Measurements from ENCODE around the gene INSR.
"Not testable (repeated sequence)": the region's sequence is repeated elsewhere in the genome, so short reads cannot be mapped to it uniquely, and the experiment has no call there.

Gene INSR

DNA sequence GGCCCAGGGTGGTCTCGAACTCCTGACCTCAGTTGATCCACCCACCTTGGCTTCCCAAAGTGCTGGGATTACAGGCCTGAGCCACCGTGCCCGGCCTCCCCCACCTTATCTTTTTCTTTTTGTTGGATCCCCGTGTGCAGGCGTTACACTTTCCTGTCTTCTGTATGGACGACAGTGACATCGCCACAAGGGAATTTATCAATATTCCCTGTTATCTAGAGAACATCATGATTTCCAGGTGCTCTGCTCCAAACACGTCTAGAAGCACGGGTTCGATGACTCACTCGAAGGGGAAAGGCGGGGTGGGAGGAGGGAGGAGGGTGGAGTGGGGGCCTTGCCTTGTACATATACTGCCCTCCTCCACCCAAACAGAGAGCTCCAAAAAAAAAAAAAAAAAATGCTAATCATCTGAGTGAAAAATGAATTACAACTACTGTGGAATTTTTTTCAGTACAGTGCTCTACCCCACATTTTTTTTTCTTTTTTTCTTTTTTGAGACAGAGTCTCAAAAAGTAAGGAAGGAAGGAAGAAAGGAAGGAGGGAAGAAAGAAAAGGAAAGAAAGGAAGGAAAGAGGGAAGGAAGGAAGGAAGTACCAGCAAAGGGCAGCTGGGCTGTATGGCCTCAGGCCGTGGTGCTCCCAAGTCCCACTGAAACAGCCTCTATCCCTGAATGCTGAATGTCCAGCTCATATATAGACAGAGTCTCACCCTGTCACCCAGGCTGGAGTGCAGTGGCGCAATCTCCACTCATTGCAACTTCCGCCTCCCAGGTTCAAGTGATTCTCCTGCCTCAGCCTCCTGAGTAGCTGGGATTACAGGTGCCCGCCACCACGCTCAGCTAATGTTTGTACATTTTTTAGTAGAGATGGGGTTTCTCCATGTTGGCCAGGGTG is 36.8 kb downstream of the INSR start:
- DNase-seq: peak; percentile 24

DNA sequence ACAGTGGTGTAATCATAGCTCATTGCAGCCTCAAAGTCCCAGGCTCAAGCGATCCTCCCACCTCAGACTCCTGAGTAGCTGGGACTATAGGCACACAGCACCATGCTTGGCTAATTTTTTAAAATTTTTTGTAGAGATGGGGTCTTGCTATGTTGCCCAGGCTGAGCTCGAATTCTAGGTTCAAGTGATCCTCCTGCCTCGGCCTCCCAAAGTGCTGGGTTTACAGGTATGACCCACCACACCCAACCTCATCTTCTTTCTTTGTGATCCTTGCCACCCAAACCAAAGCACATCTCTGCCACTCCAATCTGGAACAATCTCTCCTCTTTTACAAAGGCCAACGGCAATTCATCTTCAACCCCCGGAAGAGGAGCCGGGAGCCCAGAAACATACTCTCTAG is 38.6 kb downstream of the INSR start:
- no peak for DNase-seq

DNA sequence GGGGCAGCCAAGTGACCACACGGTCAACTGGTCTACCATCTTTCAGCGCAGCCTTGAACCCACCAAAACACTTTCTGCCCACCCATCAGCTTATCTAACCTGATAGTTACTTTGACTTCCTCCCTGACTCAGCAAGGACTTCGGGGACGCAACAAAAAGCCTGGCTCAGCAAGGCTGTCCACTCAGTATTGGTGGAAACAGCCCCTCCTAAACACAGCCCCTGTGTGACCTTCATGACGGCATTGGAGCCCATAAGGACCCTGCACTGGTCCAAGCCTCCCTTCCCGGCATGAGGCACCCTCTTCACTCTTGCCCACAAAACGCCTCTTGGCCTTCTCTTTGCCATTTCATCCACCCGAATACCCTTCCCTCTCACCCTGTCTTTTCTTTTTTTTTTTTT is 39.1 kb downstream of the INSR start:
- no peak for DNase-seq

DNA sequence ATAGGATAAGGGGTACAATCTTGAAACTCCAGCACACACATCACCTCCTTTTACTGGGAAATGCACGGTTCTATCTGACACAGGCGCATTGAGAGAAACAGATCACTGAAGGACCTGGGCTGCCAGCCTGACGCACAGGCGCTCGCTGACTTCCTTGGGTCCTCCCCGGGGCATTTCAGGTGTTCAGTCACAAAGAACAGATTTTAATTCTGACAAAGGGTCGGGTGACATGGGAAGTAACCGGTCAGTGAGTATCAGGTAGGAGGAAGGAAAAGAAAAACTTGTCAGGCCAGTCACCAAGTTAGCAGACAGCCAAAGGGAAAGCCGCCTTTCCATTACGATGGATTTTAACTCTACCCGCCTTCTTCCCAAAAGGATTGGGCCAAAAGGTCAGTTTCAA is 39.6 kb downstream of the INSR start:
- no peak for DNase-seq

DNA sequence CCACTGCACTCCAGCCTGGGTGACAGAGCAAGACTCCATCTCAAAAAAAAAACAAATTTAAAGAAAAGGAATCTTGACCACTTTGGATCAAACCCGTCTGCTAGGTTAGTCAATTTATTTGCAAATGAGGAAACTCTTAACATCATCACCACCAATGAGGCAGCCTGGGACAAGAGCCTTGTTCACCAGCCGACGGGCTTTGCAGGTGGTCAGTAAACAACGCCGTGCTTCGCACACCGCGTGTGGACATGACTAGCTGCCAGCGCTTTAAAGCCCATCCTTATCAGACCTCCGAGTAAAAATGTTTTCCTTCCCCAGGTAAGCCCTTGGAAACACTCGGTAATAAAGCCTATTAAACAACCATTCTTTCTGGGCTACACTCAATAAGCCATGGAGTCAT is 41.9 kb downstream of the INSR start:
- no peak for DNase-seq

DNA sequence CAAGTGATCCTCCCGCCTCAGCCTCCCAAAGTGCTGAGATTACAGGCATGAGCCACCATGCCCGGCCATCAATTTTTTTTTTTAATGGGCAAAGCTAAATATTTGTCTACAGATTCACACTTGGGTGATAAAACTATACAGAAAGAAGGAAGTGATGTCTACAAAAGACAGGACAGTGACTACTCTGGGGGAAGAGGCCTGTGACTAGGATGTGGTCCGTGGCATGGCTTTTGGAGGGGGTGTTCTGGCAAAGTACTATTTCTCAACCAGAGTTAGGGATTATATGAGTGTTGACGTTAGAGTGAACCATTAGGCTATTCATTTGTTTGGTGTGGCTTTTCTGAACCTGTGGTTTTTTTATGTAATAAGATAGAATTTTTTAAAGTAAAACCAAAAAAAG is 42.7 kb downstream of the INSR start:
- DNase-seq: no peak

DNA sequence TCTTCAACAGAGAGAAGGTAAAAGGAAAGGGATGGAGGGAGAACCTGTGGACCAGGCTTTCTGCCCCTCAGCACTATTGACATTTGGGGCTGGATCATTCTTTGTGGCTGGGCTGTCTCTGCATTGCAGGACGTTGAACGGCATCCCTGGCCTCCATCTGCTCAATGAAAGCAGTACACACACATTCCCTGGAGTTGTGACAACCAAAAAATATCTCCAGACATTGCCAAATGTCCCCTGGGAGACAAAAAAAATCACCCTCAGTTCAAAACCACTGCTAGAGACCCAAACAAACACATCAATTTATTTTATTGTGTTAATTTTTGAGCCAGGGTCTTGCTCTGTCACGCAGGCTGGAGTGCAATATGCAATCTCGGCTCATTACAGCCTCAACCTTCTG is 43.3 kb downstream of the INSR start:
- DNase-seq: no peak

DNA sequence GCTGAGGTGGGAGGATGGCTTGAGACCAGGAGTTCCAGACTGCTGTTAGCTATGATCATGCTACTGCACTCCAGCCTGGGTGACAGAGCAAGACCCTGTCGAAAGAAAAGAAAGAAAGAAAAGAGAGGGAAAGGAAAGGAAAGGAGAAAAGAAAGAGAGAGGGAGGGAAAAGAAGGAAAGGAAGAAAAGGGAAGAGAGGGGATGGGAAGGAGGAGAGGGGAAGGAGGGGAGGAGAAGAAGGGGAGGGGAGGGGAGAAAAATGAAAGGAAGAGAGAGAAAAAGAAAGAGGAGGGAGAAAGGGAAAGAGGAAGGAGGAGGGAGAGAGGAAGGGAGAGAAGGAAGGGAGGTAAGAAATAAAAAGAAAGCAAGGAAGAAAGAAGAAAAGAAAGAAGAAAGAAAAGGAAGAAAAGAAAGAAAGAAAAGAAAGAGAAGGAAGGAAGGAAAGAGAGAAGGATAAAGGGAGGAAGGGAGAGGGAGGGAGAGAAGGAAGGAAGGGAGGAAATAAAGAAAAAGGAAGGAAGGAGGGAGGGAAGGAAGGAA is 44.1 kb downstream of the INSR start:
- no peak for DNase-seq

DNA sequence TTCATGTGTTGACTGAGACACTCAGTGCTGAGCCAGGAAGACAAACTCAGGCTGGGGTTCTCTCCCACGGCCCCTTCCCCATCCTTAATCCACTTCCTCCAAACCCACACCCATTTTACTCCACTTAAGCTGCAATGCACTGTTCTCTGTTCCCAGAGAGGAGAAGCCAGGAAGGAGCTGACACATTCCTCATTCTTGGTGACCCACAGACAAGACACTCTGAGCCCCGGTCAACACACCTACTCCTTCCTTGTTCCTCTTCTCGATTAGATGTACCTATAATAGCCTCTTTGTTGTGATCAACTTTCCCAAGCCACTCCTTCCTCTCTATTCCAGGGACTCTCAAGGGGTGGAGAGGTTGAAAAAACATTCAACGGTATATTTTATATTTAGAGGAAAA is 47.1 kb downstream of the INSR start:
- DNase-seq: no peak

DNA sequence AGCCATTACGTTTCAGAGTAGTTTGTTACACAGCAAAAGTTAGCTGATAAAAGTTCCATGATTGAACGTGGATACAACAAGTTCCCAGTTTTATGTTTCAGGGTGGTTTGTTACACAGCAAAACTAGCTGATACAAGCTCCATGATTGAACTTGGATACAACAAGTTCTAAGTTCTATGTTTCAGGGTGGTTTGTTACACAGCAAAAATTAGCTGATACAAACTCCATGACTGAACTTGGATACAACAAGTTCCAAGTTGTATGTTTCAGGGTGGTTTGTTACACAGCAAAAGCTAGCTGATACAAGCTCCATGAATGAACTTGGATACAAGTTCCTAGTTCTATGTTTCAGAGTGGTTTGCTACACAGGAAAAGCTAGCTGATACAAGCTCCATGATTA is 47.6 kb downstream of the INSR start:
- DNase-seq: no peak

DNA sequence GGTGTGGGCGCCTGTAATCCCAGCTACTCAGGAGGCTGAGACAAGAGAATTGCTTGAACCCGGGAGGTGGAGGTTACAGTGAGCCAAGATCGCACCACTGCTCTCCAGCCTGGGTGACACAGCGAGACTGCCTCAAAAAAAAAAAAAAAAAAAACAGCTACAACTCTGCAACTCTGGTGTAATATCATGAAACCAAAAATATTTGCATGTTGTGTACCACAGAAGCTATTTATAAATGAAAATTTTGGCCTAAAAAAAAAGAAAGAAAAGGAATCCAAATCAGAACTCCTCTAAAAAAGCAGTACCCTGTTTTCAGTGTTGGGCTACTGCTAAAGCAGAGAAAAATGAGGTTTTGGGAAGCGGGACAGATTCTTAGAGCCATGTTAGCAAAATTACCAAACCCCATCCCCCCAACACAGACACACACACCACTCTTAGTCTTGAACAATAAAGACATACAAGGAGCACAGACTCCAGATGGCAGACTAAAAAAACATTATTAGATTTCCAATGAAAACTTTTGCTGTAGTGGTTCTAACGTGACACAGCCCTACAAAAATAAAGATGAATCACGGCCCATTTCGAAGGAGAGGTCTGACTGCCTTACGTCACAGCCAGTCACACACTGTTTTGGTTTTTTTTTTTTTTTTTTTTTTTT is 51.5 kb downstream of the INSR start:
- no peak for DNase-seq

DNA sequence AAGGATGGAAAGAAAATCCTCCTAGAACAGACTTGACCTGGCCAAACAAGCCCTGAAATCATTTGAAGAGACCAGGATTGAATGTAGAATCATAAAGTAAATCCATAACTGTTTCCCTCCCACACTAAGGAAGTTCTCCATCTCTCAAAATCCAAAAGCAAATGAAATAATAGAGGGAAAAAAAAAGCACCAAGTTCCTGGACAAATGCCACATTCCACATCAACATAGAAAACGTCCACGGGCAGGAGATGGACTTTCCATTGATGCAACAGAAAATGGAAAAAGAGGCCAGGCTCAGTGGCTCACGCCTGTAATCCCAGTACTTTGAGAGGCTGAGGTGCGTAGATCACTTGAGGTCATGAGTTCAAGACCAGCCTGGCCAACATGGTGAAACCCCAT is 56.2 kb downstream of the INSR start:
- no peak for DNase-seq

DNA sequence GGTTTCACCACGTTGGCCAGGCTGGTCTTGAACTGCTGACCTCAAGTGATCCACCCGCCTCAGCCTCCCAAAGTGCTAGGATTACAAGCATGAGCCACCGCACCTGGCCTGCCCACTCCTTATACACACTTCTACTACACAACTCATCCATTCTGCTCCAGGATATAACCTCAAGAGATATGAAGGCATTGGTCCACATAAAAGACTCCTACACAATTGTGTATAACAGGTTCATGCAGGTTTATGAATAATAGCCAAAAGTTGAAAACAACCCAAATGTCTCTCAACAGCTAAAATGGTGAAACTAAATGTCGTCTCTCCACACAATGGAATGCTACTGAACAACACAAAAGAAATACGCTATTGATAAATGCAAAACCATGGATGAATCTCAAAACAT is 58.1 kb downstream of the INSR start:
- no peak for DNase-seq

DNA sequence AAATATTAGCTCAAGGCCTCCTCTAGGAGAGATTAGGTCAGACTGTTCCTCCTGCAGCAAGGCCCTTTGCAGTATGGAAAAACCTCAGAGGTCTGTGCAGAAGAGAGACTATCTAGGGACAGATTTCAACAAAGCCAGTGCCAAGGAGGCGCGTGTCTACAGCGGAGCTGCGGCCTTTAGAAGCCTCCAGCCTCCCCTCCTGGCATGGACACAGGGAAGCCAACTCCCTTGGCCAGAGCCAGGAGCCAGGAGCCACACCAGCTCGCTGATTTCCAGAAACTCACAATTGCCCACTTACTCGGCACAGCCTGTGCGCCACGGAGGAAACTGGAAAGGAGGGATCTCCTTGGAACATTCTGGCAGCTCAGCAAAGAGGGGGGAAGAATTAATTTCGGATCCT is 63.4 kb downstream of the INSR start:
- no peak for DNase-seq

DNA sequence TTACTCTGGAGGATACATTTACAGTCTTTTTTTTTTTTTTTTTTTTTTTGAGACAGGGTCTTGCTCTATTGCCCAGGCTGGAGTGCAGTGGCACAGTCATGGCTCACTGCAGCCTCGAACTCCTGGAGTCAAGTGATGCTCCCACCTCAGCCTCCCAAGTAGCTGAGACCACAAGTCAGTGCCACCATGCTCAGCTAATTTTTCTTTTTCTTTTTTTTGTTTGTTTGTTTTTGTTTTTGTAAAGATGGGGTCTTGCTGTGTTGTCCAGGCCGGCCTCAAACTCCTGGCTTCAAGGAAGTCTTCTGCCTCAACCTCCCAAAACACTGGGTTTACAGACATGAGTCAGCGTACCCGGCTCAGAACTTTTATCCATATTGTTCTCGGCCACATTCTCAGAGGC is 64.5 kb downstream of the INSR start:
- no peak for DNase-seq

DNA sequence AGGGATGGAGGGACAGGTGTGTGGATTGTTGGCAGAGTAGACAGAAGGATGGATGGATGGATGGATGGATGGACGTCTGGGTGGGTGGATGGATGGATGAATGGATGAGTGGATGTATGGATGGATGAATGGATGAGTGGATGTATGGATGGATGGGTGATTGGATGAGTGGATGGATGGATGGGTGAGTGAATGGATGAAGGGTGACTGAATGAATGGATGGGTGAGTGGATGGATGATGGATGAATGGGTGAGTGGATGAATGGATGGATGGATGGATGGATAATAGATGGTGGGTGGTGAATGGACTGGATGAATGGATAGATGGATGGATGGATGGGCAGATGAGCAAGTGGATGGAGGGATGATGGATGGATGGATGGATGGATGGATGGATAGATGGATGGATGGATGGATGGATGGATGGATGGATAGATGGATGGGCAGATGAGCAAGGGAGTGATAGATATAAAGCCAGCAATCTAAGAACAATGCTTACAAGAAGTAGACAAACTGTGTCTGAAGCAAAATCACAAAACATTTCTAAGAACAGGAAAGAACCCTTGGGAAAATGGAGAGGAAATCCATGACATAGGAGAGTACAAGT is 65.2 kb downstream of the INSR start:
- no peak for DNase-seq

DNA sequence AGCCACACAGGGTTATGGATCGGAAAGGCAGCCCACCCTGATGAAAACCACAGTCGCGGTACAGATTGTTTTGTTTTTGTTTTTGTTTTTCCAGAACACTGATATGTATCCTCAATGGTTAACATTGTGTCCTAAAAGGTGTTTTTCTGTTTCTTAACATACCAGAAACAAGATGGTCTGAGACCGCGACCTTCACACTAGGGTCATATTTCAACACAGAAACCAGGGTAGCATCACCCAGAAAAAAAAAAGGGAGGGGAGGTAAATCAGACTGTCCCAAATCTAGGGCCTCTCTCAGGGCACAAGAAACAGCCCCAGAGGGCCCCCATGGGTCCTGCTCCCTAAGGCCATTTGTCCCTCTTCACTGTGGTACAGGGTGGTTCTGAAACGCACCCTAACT is 66.5 kb downstream of the INSR start:
- DNase-seq: no peak

DNA sequence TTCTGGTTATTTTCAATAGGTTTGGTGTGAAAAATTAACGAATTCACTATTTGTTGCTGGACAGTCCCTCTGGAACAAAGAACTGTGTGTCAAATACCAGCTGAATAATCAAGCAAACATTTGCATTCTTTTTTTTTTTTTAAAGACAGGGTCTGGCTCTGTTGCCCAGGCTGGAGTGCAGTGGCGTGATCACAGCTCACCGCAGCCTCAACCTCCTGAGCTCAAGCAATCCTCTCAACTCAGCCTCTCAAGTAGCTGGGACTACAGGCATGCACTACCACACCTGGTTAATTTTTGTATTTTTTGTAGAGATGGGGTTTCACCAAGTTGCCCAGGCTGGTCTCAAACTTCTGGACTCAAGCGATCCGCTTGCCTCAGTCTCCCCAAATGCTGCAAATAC is 67.1 kb downstream of the INSR start:
- not testable (repeated sequence) for DNase-seq

DNA sequence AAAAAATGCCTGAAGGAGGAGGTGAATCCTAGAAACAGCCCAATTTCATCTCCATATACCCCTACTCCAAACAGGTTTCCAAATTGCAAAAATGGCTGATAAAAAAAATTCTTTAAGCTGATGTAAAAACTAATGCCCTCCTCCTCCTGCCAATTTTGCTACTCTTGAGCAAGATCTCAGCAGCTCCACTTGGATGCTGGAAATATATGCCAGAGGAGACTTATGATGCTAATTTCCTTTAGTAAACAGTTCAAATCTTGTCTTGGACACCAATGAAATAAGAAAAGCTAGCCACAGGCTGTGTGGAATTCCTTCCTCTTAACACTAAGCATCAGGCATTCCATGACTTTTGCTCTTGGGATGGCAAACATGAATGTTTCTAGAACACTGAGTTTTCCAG is 67.5 kb downstream of the INSR start:
- DNase-seq: no peak

DNA sequence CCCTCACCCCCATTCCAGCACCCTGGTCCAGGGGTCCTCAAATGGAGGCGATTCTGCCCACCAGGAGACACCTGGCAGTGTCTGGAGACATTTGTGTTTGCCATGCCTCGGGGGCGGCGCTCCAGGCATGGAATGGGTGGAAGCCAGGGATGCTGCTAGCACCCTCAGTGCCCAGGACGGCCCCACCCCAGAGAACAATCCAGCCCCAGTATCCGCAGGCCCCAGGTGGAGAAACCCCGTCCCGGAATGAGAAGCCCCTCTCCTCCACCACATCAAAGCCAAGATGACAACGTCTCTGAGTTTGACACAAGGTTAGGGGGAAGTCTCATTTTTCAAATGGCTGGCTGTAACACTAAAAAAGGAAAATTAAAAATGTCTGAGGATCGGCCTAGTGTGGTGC is 68.5 kb downstream of the INSR start:
- DNase-seq: no peak

DNA sequence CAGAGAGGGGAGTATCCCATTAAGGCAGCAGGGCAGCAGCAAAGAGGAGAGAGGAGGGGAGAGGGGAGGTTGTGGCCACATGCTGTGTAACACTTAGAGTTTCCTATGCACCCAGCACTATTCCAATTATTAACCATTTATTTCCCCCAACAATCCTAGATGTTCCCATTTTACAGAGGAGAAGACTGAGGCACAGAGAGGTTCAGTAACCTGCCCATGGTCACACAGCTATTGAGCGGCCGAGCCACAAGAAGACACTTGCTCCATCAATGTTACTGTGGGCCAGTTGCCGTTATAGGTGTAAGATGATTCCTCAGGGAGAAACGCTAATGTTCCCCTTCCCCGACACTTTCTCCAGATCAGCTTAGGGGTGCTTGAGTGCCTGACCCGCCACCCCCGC is 69.2 kb downstream of the INSR start:
- no peak for DNase-seq

DNA sequence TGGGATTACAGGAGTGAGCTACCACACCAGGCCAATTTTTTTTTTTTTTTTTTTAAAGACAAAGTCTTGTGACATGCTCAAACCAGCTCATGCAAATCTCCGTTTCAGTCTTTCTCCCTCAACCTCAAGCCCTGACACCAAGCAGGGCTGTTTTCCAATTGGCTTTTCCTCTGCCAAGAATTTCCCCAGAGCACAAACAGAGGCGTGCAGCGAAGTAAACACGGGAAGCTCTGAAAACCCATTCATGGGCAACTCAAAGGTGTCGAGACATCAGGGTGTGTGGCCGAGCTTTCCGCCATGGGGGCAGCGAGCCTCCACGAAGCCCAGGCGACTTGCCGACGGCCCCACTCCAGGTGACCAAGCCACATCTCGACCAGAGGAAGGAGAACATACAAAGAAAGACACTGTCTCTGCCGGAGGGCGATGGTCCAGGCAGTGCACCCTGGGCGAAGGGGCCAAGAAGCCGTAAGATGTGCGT is 70.0 kb downstream of the INSR start:
- no peak for DNase-seq

DNA sequence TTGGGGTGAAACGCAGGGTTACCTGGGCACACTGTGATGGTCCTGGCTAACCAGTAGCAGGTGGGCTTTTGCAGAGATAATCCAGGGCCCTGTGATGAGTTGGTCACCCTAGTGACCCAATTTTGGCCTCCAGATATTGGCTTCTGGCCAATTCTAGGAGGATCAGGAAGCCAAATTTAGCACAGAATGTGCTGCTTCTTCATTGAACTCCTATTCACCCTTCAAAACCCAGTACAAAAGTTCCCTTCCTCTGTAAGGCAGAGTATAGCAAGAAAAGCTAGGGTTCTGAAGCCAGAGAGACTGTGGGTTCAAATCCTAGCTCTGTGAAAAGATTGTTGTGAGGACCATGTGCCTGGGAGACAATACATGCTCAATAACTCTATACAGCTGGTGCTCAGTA is 70.8 kb downstream of the INSR start:
- DNase-seq: no peak

DNA sequence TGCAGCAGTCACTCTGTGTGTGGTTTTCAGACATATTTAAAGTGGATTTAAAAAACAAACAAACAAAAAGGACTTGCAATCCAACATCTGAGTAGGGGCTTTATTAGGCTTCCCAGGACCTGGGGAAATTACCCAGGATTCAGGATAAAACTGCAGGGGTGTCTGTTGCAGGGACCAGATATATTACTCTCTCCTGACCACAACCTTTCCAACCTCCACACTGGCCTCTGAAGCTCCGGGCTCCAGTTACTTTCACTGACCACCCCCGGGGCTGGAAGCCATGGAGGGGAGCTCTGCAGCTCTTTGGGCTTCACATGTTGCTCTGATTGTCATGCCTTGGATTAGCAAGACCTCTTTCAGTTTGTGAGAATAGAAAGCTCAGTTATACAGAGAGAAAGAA is 75.2 kb downstream of the INSR start:
- no peak for DNase-seq

Data from eye (tissue), 1 donor.